OCI-LY3 (cell line): Measurements from ENCODE around the gene TMEM132C.

ENCODE experiments used
- CTCF ChIP-seq: fragments of 200-600, 300-600 bp; sonication (generic); IDR thresholded peaks from 2 replicates; pipeline ENCODE4 v1.5.1; 2014; ENCODE audit warnings: antibody characterized with exemption, low read length, low read depth
- EZH2phosphoT487 ChIP-seq: fragments of 200-600 bp; shearing (Covaris generic); IDR thresholded peaks from 2 replicates; pipeline ENCODE4 v1.6.1; 2018; ENCODE audit warnings: antibody characterized with exemption, mixed run types, low read depth

- TF ChIP-seq CTCF (no peak), EZH2phosphoT487 (no peak)
Observed at GRCh38 chr12:128554546-128555304, 287.8 kb downstream of the TMEM132C start.
